Naive thymus-derived CD4-positive, alpha-beta T cell (primary cell): ENCODE results near the gene PAK4. TPM values are rescaled to one million over a fixed set of nuclear protein-coding genes. Genes with fewer than 3 reads are reported as not detected.

Experiments used
- ATAC-seq: fragments of 150-1000 bp; cut with Tn5 transposase; 2 replicates; pipeline ENCODE4 v1.10.0; 2021; ENCODE audit warnings: mild to moderate bottlenecking, moderate library complexity
- CTCF ChIA-PET: fragments of 350-600 bp; sonication (Branson Sonifier 250); formaldehyde crosslinking; loops from one replicate; lab custom pipeline; 2021; ENCODE audit warnings: antibody characterized with exemption; lab: Charles Lee
- POLR2A ChIA-PET: fragments of 350-600 bp; sonication (Branson Sonifier 250); formaldehyde crosslinking; loops from one replicate; lab custom pipeline; 2021; ENCODE audit warnings: antibody characterized with exemption, inconsistent platforms; lab: Charles Lee
- DNase-seq, 9 donors: peaks; one replicate each; pipeline versions ENCODE4 v3.0.0 to v3.0.0-alpha.2; 2020 to 2022; ENCODE audit warnings: mixed read lengths in 1 of 9
- H3K27ac ChIP-seq: one replicate; pipeline ENCODE4 v1.7.0; 2013; ENCODE audit warnings: mild to moderate bottlenecking, low read depth, low read length, moderate library complexity
- H3K27me3 ChIP-seq, 2 donors: one replicate each; pipeline ENCODE4 v1.7.0; 2013; ENCODE audit warnings: low read length in 2 of 2, mild to moderate bottlenecking in 2 of 2, moderate library complexity in 2 of 2; ENCODE audit not compliant: control insufficient read depth in 2 of 2, insufficient read depth in 2 of 2
- H3K36me3 ChIP-seq, 3 experiments: 1 replicate in 2 of 3; 2 replicates in 1 of 3; pipeline ENCODE4 v1.7.0; 2013; ENCODE audit warnings: low read length in 3 of 3, mild to moderate bottlenecking in 3 of 3, moderate library complexity in 1 of 3; ENCODE audit not compliant: insufficient read depth in 3 of 3, control insufficient read depth in 2 of 3
- H3K4me1 ChIP-seq, 2 donors: one replicate each; pipeline ENCODE4 v1.7.0; 2013; ENCODE audit warnings: low read length in 2 of 2, mild to moderate bottlenecking in 2 of 2, moderate library complexity in 1 of 2; ENCODE audit not compliant: control insufficient read depth in 2 of 2, insufficient read depth in 2 of 2
- H3K4me3 ChIP-seq: 2 replicates; pipeline ENCODE4 v1.7.0; 2013; ENCODE audit warnings: mild to moderate bottlenecking, low read length
- H3K9me3 ChIP-seq, 3 experiments: 1 replicate in 2 of 3; 2 replicates in 1 of 3; pipeline ENCODE4 v1.7.0; 2013; ENCODE audit warnings: low read length in 3 of 3; ENCODE audit not compliant: control insufficient read depth in 2 of 3
- H3K27ac Mint-ChIP-seq, 9 donors: one replicate each; pipeline ENCODE4 v1.8.0; 2020 to 2022; ENCODE audit warnings: mixed read lengths in 9 of 9, mild to moderate bottlenecking in 8 of 9, moderate library complexity in 5 of 9, inconsistent platforms in 2 of 9
- H3K27me3 Mint-ChIP-seq, 5 donors: one replicate each; pipeline ENCODE4 v1.8.0; 2021 to 2022; ENCODE audit warnings: mixed read lengths in 5 of 5, mild to moderate bottlenecking in 1 of 5
- H3K36me3 Mint-ChIP-seq, 5 donors: one replicate each; pipeline ENCODE4 v1.8.0; 2020 to 2022; ENCODE audit warnings: mixed read lengths in 5 of 5, mild to moderate bottlenecking in 3 of 5, inconsistent platforms in 1 of 5
- H3K4me1 Mint-ChIP-seq, 7 donors: one replicate each; pipeline ENCODE4 v1.8.0; 2020 to 2022; ENCODE audit warnings: mixed read lengths in 7 of 7, mild to moderate bottlenecking in 3 of 7, inconsistent platforms in 1 of 7
- H3K4me3 Mint-ChIP-seq, 10 donors: one replicate each; pipeline ENCODE4 v1.8.0; 2020 to 2022; ENCODE audit warnings: mild to moderate bottlenecking in 10 of 10, mixed read lengths in 10 of 10, moderate library complexity in 6 of 10, inconsistent platforms in 2 of 10
- H3K9me3 Mint-ChIP-seq, 11 donors: one replicate each; pipeline ENCODE4 v1.8.0; 2020 to 2022; ENCODE audit warnings: mixed read lengths in 11 of 11, mild to moderate bottlenecking in 4 of 11, inconsistent platforms in 1 of 11, moderate library complexity in 1 of 11
- intact Hi-C, 2 donors: fragments of 100-400 bp; cut with micrococcal nuclease; formaldehyde crosslinking; loops; one replicate each; pipeline ENCODE4 v1.15.1; 2023
- polyA plus RNA-seq, 2 donors: library from polyadenylated mRNA; unstranded; fragments of 300-500 nt; fragmentation: Illumina TruSeq; gene quantifications; one replicate each; pipeline ENCODE4 v1.2.3, GENCODE V29; 2021
- total RNA-seq, 6 experiments: library from RNA in 5 of 6; stranded (reverse) in 5 of 6; gene quantifications; 1 replicate in 5 of 6; 2 replicates in 1 of 6; pipeline ENCODE4 v1.2.3 and lab custom pipeline; 2021 to 2026

PAK4 gene
- total and polyA plus RNA-seq, 7 experiments from 2014 or later = 1.0 to 17.5 (median 10.4) TPM

DNA sequence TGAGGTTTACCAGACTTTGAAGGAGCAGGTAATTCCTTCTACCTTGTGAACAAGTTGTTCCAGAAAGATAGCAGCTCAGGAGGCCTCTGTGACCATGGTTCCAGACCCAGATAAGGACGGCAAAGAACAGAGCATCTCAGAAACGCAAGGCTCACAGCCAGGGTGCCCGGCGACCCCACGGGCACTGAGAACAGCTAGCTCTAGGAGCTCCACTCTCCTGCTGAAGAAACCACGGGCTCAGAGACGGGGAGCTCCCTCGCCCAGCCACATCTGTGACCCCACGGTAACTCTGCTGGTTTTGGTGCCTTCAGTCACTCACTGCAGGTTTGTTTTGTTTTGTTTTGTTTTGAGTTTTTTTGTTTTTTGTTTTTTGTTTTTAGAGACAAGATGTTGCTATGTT lies 55.2 kb downstream of the PAK4 start:
- ATAC-seq (no peak), DNase-seq (no peak)
- no peak overlapping the region for H3K4me3 ChIP-seq
- Mint-ChIP-seq H3K4me1 (peaks cover 0 to 4% (median 0%) of the 10 kb centered on the region in 7 donors), H3K9me3 (no peaks in the 10 kb centered on the region), H3K27ac (no peak overlapping the region), H3K27me3 (no peaks in the 10 kb centered on the region), H3K36me3 (peaks cover 0 to 13% (median 0%) of the 10 kb centered on the region in 5 donors), H3K4me3 (no peak overlapping the region)
- ChIA-PET POLR2A (no interaction called here), CTCF (no interaction called here)
- intact Hi-C loops = no loop called here
- H3K27ac ChIP-seq = no peak overlapping the region
- H3K4me1 ChIP-seq = no peaks in the 10 kb centered on the region
- H3K36me3 ChIP-seq = peaks cover 0 to 37% (median 0%) of the 10 kb centered on the region in 3 experiments
- no peaks in the 10 kb centered on the region for H3K27me3 ChIP-seq
- no peaks in the 10 kb centered on the region for H3K9me3 ChIP-seq

DNA sequence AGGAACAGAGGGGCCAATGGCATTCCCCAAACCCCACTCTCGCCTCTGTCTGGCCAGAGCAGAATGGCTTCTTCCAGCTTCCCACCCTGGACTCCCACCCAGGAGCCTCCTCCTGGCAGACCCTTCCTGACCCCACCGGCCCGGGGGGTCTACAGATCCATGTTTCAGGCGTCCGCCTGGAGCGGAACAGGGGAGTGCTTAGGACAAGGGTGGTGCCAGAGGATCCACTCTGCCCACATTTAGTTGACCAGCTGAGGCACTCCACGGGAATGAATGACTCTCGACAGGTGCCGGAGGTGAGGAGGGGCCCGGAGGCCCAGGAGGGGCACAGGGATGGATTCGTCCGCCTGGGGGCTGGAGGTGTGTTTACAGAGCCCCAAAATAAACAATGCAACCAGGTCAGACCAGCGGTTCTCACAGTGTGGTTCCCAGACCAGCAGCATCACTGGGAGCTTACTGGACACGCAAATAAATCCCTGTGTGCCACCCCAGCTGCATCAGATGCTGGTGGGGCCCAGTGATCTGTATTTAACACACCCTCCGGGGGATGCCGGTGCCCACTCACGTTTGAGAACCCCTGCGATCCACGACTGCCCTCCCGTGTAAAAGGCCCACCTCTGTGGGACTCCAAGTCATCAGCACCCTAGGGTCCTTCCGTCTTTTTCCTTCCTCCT lies 56.1 kb downstream of the PAK4 start:
- H3K27me3 Mint-ChIP-seq = no peaks in the 10 kb centered on the region
- CTCF ChIA-PET = no interaction called here
- DNase-seq = no peak
- ATAC-seq = no peak
- H3K4me3 ChIP-seq = no peak overlapping the region
- no peaks in the 10 kb centered on the region for H3K9me3 ChIP-seq
- H3K4me1 ChIP-seq = no peaks in the 10 kb centered on the region
- peaks cover 0 to 11% (median 0%) of the 10 kb centered on the region in 5 donors for H3K36me3 Mint-ChIP-seq
- no peak overlapping the region for H3K27ac ChIP-seq
- intact Hi-C loops = no loop called here
- no peak overlapping the region for H3K4me3 Mint-ChIP-seq
- POLR2A ChIA-PET = interaction anchor here (0.5 kb wide), 1 partner anchor 1141 kb away, joined by 3 read pairs; no protein-coding TSS in a partner anchor
- H3K4me1 Mint-ChIP-seq = peaks cover 0 to 4% (median 0%) of the 10 kb centered on the region in 7 donors
- no peaks in the 10 kb centered on the region for H3K27me3 ChIP-seq
- no peaks in the 10 kb centered on the region for H3K9me3 Mint-ChIP-seq
- H3K36me3 ChIP-seq = peaks cover 0 to 28% (median 0%) of the 10 kb centered on the region in 3 experiments
- no peak overlapping the region for H3K27ac Mint-ChIP-seq

DNA sequence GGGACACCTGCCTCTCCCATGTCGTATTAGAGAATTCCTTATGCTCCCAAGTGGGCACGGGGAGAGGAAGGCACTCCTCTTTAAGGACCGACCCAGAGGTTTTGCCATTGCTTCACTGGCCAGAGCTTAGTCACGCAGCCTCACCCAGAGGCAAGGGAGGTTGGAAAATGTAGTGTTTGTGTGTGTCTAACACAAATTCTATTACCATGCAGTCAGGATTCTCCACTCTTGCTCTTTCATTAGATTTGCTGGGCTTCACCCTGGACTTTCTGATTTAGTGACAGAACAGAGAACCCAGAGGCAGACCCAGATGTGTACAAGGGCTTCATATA lies 56.6 kb downstream of the PAK4 start:
- ChIA-PET CTCF (no interaction called here), POLR2A (interaction anchor here (0.5 kb wide), 1 partner anchor 1141 kb away, joined by 3 read pairs; no protein-coding TSS in a partner anchor)
- no peak for DNase-seq
- Histone ChIP-seq H3K4me3 (no peak overlapping the region), H3K4me1 (no peaks in the 10 kb centered on the region), H3K36me3 (peaks cover 0 to 24% (median 0%) of the 10 kb centered on the region in 3 experiments), H3K9me3 (no peaks in the 10 kb centered on the region), H3K27ac (no peak overlapping the region), H3K27me3 (no peaks in the 10 kb centered on the region)
- Mint-ChIP-seq H3K4me3 (no peak overlapping the region), H3K4me1 (peaks cover 0 to 5% (median 0%) of the 10 kb centered on the region in 7 donors), H3K36me3 (peaks cover 0 to 8% (median 0%) of the 10 kb centered on the region in 5 donors), H3K27ac (no peak overlapping the region), H3K9me3 (no peaks in the 10 kb centered on the region), H3K27me3 (peaks cover 0 to 2% (median 1%) of the 10 kb centered on the region in 5 donors)
- ATAC-seq = no peak
- intact Hi-C loops = no loop called here

DNA sequence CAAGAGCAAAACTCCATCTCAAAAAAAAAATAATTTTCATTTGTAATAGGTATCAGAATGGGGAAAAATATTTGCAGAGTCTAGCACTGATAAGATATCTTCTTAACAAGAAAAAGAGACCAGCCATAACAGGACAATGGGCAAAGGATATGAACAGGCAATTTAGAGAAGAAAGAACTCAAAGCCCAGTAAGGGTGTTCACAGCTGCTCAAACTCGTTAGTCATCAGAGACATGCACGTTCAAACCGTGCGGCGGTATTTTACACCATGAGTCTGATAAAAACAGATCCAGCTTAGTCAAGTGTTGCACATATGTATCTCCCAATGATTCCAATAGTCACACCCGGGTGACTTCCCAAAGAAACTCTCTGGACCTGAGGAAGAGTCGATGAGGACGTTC lies 57.5 kb downstream of the PAK4 start:
- peaks cover 0 to 15% (median 0%) of the 10 kb centered on the region in 3 experiments for H3K36me3 ChIP-seq
- peaks cover 0 to 7% (median 4%) of the 10 kb centered on the region in 5 donors for H3K27me3 Mint-ChIP-seq
- intact Hi-C loops = no loop called here
- ATAC-seq (no peak), DNase-seq (no peak)
- no peak overlapping the region for H3K4me3 ChIP-seq
- no peak overlapping the region for H3K27ac Mint-ChIP-seq
- H3K9me3 Mint-ChIP-seq = no peaks in the 10 kb centered on the region
- no peak overlapping the region for H3K4me3 Mint-ChIP-seq
- H3K27ac ChIP-seq = no peak overlapping the region
- peaks cover 0 to 6% (median 0%) of the 10 kb centered on the region in 7 donors for H3K4me1 Mint-ChIP-seq
- no peaks in the 10 kb centered on the region for H3K4me1 ChIP-seq
- ChIA-PET POLR2A (no interaction called here), CTCF (no interaction called here)
- H3K27me3 ChIP-seq = no peaks in the 10 kb centered on the region
- H3K9me3 ChIP-seq = no peaks in the 10 kb centered on the region
- peaks cover 0 to 6% (median 0%) of the 10 kb centered on the region in 5 donors for H3K36me3 Mint-ChIP-seq

DNA sequence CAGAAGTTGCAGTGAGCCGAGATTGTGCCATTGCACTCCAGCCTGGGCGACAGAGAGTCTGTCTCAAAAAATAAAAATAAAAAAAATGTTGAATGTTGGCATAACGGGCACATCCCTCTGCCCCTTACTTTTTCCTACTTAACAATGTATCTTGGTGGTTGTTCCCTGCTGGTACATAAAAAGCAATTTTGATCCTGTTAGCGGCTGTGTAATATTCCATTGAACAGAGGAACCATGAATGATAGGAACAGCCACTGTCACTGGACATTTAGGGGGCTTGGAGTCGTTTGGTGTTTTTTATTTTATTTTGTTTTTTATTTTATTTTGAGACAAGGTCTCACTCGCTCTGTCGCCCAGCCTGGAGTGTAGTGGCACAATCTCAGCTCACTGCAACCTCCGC lies 60.8 kb downstream of the PAK4 start:
- Histone ChIP-seq H3K36me3 (no peaks in the 10 kb centered on the region), H3K9me3 (no peaks in the 10 kb centered on the region), H3K4me3 (no peak overlapping the region), H3K27me3 (no peaks in the 10 kb centered on the region), H3K27ac (no peak overlapping the region), H3K4me1 (no peaks in the 10 kb centered on the region)
- ChIA-PET POLR2A (no interaction called here), CTCF (interaction anchor here (1.1 to 2.6 kb wide), 3 partner anchors 11 to 152 kb away, joined by 3 to 10 read pairs (median 5); no protein-coding TSS in a partner anchor)
- ATAC-seq (no peak), DNase-seq (no peak)
- Mint-ChIP-seq H3K27ac (no peak overlapping the region), H3K27me3 (peaks cover 5 to 26% (median 10%) of the 10 kb centered on the region in 5 donors), H3K4me3 (no peak overlapping the region), H3K36me3 (peaks cover 0 to 3% (median 0%) of the 10 kb centered on the region in 5 donors), H3K4me1 (peaks cover 0 to 8% (median 0%) of the 10 kb centered on the region in 7 donors), H3K9me3 (no peaks in the 10 kb centered on the region)
- intact Hi-C loops = no loop called here

DNA sequence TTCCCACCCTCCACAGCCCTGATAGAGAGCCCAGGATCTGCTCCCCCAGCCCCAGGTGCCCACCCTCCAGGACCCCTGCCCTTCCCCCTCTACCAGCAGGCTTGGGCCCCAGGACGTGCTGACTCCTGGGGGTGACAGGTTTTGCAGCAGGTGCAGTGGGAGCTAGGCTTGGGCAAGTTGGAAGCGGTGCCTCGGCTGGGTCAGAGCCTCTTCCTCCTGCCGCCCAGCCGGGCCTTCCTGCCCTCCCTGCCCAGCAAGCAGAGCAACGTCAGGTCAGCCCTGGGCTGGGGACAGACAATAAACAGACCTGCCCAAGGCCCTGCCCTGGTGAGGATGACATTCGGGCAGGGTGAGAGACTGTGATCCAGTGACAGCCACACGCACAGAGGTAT lies 62.0 kb downstream of the PAK4 start:
- intact Hi-C loops = loop anchor here in 1 of 2 donors (1.0 kb wide), 1 partner anchor 225 kb away; no protein-coding TSS in a partner anchor
- no peaks in the 10 kb centered on the region for H3K4me1 ChIP-seq
- no peaks in the 10 kb centered on the region for H3K36me3 ChIP-seq
- ChIA-PET POLR2A (no interaction called here), CTCF (interaction anchor here (1.5 to 2.6 kb wide), 2 partner anchors 65 to 154 kb away, joined by 3 to 10 read pairs; no protein-coding TSS in a partner anchor)
- H3K4me1 Mint-ChIP-seq = peaks cover 0 to 4% (median 0%) of the 10 kb centered on the region in 7 donors
- peak overlapping the region in 2 of 9 donors; percentile 7 to 42 for H3K27ac Mint-ChIP-seq
- H3K36me3 Mint-ChIP-seq = no peaks in the 10 kb centered on the region
- H3K4me3 Mint-ChIP-seq = no peak overlapping the region
- ATAC-seq (no peak), DNase-seq (no peak)
- no peaks in the 10 kb centered on the region for H3K27me3 ChIP-seq
- no peak overlapping the region for H3K27ac ChIP-seq
- H3K27me3 Mint-ChIP-seq = peaks cover 5 to 31% (median 10%) of the 10 kb centered on the region in 5 donors
- no peaks in the 10 kb centered on the region for H3K9me3 Mint-ChIP-seq
- no peak overlapping the region for H3K4me3 ChIP-seq
- H3K9me3 ChIP-seq = no peaks in the 10 kb centered on the region
